DMS79 treated with DMSO at 0.1 percent for 48 hours (cell line): ENCODE data around the gene UBE2Q2.

Experiments used
- DNase-seq: peaks from one replicate; lab custom pipeline; 2025; lab: John Stamatoyannopoulos, UW

Gene UBE2Q2

DNA sequence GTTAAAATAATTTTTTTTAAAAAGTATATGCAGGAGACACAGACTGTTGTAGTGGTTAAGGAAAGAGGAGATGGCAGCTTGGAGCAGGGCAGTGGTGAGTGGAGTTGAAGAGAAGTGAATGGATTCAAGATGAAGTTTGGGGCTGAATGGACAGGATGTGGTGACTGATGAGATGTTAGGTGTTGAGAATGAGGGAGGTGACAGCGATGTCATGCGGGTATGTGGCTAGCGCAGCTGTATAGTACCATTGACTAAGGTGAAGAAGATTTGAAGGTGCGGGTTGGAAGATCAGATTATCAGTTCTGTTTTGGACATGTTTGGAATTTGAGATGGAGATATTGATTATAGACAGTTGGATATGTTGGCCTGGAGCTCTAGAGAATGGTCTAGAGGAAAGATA is 80.5 kb downstream of the UBE2Q2 start:
- no peak for DNase-seq

DNA sequence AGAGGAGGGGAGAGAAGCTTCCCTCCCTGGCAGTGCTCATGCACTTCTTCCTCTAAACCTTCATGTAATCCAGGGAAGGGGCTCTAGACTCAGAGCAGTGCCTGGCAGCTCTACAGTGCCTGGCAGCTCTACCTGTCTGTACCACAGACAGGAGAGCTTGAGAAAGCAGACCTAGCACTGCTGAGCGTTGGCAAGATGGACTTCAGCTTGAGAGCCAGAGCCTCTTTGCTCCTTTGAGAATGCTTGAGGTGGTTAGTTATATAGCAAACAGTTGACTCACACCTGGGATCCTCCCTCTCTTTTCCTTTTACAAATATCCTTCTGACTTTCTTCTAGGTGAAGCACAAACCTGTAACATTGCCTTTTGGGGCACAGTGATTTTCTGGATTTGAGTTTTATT is 81.3 kb downstream of the UBE2Q2 start:
- no peak for DNase-seq

DNA sequence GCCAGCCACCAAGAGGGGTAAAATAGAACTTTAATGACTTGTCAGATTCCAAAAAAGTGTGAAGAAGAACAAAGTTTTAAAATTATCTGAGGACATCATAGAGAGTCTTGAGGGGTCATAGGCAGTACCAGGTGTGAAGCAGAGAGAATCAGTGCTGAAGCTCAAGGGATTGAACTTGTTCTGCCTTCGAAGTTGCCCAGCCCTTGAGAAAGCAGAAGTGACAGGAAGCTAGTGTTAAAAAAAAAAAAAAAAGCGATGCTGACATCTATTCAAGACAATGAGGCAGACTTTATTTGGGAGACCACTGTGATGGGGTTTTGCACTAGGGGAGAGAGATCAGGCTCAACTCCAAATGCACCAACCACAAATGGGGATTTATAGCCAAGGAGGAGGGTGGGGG is 82.2 kb downstream of the UBE2Q2 start:
- no peak for DNase-seq

DNA sequence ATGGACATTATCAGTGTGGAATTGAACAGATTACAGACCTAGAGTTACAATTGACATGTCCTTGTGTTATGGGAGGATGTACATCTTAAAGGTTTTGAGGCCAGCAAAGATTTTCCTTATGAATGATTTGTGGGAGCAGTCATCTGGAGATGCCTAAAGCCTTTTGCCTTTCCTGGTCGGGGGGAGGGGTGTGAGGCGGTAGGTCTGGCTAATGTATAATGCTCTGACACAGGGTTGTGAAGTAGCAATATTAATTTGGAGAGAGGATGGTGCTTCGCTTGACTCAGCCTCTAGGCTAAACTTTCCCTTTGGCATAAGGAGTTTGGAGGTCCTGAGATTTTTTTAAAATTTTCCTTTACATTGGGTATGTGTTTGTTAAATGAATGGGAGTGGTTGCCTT is 83.7 kb downstream of the UBE2Q2 start:
- no peak for DNase-seq

DNA sequence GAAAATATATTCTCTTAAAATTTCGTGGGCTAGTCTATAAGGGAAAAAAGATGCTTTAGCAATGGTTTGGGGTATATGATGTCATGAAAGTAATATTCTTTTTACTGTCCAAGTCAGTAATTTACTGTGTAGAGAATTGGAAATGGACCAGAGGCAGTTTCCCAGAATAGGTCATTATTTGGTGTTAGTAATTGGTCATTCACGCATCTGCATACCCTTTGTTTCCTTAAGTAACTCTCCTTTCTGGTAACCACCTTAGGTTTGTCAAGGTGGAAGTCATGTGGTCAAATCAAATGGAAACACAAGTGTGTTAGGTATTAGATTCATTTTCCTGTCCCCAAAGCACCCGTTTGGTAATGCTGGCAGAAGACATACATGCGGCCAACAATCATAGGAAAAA is 84.4 kb downstream of the UBE2Q2 start:
- no peak for DNase-seq

DNA sequence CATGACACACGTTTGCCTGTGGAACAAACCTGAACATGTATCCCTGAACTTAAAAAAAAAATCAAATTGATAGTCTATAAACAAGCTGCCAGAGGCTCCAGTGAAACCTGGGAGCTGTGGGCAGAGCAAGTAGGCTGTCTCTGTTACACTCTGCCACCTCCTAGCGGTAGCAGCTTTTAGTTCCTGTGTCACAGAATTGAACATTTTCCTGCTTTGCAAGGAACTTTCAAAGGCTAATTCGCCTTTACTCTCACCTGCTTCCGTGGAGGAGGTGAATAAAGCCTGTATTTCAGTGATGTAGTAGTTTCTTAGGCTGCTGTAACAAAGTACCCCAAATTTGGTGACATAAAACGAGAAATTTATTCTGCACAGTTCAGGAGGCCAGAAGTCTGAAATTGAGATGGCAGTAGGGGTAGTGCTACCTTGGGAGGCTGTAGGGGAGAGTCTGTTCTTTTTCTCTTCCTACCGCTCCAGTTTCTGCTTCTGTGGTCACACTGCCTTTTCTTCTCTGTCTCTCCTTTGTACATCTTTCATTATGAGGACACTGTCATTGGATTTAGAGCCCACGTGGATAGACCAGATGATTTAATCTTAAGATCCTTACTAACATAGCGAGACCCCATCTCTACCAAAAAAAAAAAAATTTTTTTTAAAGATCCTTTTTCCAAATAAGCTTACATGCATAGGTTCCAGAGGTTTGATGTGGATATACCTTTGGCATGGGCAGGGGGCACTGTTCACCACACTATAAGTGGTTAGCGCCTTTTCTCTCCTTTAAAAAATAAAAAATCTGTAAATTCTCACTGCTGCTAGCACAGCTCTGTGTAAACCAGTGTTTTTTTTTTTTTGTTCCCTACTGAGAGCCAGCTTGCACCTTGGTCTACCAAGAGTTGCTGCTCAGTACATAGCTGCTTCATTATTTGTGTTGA is 85.7 kb downstream of the UBE2Q2 start:
- no peak for DNase-seq

DNA sequence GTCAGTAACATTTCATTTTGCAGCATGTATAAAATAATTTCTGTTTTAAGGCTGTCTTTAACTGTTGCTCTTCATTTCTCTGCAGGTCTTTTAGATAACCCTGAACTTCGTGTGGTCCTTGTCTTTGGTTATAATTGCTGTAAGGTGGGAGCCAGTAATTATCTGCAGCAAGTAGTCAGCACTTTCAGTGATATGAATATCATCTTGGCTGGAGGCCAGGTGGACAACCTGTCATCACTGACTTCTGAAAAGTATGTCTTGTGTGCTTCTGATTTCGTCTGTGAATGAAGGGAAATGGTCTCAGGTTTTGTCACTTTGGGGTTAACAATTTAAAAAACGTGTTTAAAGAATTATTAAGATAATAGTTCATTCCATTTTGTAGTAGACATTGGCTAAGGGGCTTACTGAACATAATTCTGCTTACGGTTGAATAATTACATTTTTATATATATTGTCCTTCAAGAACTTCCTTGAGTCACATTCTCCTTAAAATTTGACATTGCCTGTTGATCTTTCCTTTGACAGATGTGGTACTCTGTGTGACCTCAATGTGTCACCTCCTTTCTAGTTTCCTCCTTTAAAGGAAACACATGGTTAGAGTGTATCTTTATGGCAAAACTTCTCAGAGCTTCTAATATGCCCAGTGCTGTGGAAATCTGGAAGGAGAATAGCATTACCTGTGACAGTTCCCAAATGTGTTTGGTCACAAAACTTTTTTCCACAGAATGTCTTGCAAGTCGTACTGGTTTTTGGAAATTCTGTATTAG is 86.7 kb downstream of the UBE2Q2 start:
- no peak for DNase-seq

DNA sequence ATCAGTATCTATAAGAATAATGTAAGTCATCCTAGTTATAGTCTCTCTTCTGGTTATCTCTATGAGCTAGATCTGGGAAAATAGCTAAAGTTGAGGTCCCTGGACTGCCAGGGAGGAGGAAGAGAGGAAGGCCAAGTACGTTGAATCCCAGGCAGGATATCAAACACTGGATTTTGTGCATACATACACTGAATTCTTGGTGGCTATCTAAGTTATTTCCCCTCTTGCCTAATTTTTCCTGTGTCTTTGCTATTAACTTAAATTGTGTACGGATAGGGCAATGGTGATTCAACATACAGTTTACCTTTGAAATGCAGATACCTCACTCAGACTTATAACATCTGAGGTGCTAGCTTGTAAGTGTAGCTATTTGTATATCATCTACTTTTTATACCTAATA is 87.6 kb downstream of the UBE2Q2 start:
- no peak for DNase-seq

DNA sequence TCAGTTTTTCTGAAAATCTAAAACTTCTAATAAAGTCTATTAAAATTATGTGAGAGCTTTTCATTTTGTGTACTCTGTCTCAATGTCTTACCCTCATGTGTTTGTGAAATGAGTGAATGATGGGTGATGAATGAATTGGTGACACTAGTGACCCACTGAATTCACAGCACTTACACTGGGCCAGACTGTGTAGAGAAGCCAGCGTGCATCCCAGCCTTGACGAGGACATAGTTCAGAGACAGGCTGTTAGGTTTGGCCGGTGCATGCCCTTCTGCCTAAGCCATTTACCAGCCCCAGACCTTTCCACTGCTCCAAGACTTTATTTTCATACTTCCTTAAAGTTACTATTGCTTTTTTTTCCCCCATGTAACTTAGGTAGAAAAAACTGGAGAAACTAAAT is 99.2 kb downstream of the UBE2Q2 start:
- no peak for DNase-seq

DNA sequence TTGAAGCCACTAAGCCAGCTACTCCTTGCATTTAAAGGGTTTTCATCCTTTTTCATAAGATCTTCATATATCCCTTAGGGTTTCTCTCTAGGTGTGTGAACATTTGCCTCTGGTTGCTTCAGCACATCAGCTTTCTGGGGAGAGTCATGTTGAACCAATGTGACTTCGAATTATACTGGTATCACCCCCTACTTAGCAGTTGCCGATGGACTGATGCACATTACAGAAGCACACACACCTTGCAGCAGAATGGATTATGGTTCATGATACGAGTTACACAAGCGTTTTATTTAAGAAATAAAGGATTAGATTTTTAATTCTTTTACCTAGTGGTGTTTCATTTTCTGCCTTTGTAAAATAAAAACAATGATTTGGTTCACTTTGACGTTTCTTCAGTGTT is 100.0 kb downstream of the UBE2Q2 start:
- no peak for DNase-seq

DNA sequence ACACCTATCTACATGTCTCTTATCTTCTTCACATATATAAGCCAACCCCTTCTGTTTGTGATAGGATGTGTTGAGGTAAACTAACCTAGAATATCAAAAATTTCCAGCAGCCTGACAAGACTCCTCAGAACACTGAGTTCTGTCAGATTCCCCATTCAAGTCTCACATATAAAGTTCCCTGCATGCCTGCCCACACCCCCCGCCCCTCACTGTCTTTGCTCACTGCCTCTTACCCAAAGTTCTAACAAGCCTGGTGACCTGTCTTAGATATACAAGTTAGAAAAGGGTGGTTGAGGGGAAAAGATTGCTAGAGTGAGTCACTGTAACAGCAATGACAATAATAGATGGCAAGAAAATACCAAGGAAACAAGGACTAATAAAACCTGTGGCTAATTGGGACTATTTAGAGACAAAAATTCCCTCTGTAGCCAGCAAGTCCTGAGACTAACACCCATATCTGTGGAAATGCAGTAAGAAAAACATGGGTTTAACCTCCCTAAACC is 100.5 kb downstream of the UBE2Q2 start:
- no peak for DNase-seq

DNA sequence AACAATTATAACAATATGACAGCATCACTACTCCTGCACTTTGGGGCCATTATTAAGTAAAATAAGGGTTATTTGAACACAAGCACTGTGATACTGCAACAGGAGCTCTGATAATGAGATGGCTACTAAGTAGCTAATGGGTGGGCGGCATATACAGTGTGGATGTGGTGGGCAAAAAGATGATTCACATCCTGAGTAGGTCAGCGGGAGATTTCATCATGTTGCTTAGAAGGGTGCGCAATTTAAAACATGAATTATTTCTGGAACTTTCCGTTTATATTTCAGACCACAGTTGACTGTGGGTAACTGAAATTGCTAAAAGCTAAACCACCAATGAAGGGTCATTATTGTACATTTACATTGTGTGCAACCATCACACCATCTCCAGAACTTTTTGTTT is 102.7 kb downstream of the UBE2Q2 start:
- no peak for DNase-seq

DNA sequence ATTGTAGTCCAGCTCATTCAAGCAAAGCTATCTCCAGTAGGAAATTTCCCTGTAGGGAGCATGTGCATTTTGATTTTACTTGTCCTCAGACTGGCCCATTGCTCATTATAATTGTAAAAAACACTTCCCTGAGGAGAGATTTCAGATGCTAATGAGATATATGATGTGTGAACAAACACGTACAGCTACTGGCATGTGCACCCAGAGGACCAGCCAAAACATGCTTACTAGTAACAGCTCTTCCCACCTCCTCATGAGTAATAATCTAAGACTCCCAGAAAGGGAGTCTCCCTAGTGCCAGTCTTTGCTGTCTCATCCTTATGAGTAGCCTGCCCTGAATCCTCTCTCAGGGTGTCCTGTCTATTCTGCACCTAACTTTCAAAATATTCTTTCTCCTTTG is 103.8 kb downstream of the UBE2Q2 start:
- no peak for DNase-seq

DNA sequence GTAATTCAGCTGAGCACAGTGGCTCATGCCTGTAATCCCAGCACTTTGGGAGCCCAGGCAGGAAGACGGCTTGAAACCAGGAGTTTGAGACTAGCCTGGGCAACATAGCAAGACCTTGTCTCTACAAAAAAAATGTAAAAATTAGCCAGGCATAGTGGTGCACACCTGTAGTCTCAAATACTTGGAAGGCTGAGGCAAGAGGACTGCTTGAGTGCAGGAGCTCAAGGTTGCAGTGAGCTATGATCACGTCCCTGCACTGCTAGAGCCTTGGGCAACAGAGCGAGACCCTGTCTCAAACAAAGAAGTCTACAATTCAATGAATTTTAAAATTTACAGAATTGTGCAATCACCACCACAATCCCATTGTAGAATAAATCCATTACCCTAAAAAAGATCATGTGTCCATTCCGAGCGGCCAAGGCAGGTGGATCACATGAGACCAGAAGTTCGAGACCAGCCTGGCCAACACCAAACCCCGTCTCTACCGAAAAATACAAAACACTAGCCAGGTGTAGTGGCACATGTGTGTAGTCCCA is 105.6 kb downstream of the UBE2Q2 start:
- no peak for DNase-seq
